ENCODE measurements around the gene RB1. TPM values are rescaled to one million over a fixed set of nuclear protein-coding genes. Genes with fewer than 3 reads are reported as not detected.

RB1 gene
- total RNA-seq, 1 experiment from 2014 or later = 18.8 TPM

GRCh38 chr13:48475230-48475629 is 171.7 kb downstream of the RB1 start:
- Mint-ChIP-seq H3K4me1 (no peaks in the 10 kb centered on the region), H3K4me3 (no peak overlapping the region), H3K9me3 (no peaks in the 10 kb centered on the region; the same call in 1 of the 2 replicates), H3K27ac (no peak overlapping the region), H3K36me3 (peaks cover 4% of the 10 kb centered on the region), H3K27me3 (ENCODE audit: low read depth) (no peaks in the 10 kb centered on the region)
- ChIA-PET CTCF (no interaction called here), POLR2A (no interaction called here)
- TF ChIP-seq ETV6 (CRISPR knock-in tag; IDR thresholded peaks at IDR 0.05) (no peak), MLX (CRISPR knock-in tag; IDR thresholded peaks at IDR 0.05) (no peak), SMAD4 (CRISPR knock-in tag; IDR thresholded peaks at IDR 0.05) (no peak), OVOL2 (CRISPR knock-in tag; IDR thresholded peaks at IDR 0.05; ENCODE audit: borderline replicate concordance) (no peak), PRRX2 (CRISPR knock-in tag; IDR thresholded peaks at IDR 0.05) (no peak), FOXK1 (CRISPR knock-in tag; IDR thresholded peaks at IDR 0.05) (no peak), KAT7 (CRISPR knock-in tag; IDR thresholded peaks at IDR 0.05; ENCODE audit: borderline replicate concordance) (no peak), ARID4B (CRISPR knock-in tag; IDR thresholded peaks at IDR 0.05; ENCODE audit: borderline replicate concordance) (no peak), IRF2 (CRISPR knock-in tag; IDR thresholded peaks at IDR 0.05; ENCODE audit: borderline replicate concordance, low read depth) (no peak), ATF6 (CRISPR knock-in tag; IDR thresholded peaks at IDR 0.05) (no peak), FOXP1 (CRISPR knock-in tag; IDR thresholded peaks at IDR 0.05; ENCODE audit: borderline replicate concordance) (no peak), TEAD1 (CRISPR knock-in tag; IDR thresholded peaks at IDR 0.05) (no peak), ZNF121 (CRISPR knock-in tag; IDR thresholded peaks at IDR 0.05) (no peak), ZNF532 (CRISPR knock-in tag; IDR thresholded peaks at IDR 0.05; ENCODE audit: borderline replicate concordance) (no peak), RELA (CRISPR knock-in tag; IDR thresholded peaks at IDR 0.05; ENCODE audit: borderline replicate concordance) (no peak), ZBTB21 (CRISPR knock-in tag; IDR thresholded peaks at IDR 0.05; ENCODE audit: borderline replicate concordance) (no peak)
- TF ChIP-seq, protein P1, sequence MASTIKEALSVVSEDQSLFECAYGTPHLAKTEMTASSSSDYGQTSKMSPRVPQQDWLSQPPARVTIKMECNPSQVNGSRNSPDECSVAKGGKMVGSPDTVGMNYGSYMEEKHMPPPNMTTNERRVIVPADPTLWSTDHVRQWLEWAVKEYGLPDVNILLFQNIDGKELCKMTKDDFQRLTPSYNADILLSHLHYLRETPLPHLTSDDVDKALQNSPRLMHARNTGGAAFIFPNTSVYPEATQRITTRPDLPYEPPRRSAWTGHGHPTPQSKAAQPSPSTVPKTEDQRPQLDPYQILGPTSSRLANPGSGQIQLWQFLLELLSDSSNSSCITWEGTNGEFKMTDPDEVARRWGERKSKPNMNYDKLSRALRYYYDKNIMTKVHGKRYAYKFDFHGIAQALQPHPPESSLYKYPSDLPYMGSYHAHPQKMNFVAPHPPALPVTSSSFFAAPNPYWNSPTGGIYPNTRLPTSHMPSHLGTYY (CRISPR knock-in tag; IDR thresholded peaks at IDR 0.05) = no peak
- TF ChIP-seq, protein P2, sequence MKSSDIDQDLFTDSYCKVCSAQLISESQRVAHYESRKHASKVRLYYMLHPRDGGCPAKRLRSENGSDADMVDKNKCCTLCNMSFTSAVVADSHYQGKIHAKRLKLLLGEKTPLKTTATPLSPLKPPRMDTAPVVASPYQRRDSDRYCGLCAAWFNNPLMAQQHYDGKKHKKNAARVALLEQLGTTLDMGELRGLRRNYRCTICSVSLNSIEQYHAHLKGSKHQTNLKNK (CRISPR knock-in tag; IDR thresholded peaks at IDR 0.05) = no peak
- TF ChIP-seq, protein P3, sequence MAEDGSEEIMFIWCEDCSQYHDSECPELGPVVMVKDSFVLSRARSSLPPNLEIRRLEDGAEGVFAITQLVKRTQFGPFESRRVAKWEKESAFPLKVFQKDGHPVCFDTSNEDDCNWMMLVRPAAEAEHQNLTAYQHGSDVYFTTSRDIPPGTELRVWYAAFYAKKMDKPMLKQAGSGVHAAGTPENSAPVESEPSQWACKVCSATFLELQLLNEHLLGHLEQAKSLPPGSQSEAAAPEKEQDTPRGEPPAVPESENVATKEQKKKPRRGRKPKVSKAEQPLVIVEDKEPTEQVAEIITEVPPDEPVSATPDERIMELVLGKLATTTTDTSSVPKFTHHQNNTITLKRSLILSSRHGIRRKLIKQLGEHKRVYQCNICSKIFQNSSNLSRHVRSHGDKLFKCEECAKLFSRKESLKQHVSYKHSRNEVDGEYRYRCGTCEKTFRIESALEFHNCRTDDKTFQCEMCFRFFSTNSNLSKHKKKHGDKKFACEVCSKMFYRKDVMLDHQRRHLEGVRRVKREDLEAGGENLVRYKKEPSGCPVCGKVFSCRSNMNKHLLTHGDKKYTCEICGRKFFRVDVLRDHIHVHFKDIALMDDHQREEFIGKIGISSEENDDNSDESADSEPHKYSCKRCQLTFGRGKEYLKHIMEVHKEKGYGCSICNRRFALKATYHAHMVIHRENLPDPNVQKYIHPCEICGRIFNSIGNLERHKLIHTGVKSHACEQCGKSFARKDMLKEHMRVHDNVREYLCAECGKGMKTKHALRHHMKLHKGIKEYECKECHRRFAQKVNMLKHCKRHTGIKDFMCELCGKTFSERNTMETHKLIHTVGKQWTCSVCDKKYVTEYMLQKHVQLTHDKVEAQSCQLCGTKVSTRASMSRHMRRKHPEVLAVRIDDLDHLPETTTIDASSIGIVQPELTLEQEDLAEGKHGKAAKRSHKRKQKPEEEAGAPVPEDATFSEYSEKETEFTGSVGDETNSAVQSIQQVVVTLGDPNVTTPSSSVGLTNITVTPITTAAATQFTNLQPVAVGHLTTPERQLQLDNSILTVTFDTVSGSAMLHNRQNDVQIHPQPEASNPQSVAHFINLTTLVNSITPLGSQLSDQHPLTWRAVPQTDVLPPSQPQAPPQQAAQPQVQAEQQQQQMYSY (CRISPR knock-in tag; IDR thresholded peaks at IDR 0.05) = no peak
- TF ChIP-seq, protein P4, sequence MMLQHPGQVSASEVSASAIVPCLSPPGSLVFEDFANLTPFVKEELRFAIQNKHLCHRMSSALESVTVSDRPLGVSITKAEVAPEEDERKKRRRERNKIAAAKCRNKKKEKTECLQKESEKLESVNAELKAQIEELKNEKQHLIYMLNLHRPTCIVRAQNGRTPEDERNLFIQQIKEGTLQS (CRISPR knock-in tag; conservative IDR thresholded peaks at IDR 0.05) = no peak
- peak; percentile 82 for ATAC-seq
- no peak for DNase-seq (ENCODE audit: low spot score)
